ENCODE results near the gene NELFB.
"Not testable (repeated sequence)": the region's sequence is repeated elsewhere in the genome, so short reads cannot be mapped to it uniquely, and the experiment has no call there.

The NELFB gene

DNA sequence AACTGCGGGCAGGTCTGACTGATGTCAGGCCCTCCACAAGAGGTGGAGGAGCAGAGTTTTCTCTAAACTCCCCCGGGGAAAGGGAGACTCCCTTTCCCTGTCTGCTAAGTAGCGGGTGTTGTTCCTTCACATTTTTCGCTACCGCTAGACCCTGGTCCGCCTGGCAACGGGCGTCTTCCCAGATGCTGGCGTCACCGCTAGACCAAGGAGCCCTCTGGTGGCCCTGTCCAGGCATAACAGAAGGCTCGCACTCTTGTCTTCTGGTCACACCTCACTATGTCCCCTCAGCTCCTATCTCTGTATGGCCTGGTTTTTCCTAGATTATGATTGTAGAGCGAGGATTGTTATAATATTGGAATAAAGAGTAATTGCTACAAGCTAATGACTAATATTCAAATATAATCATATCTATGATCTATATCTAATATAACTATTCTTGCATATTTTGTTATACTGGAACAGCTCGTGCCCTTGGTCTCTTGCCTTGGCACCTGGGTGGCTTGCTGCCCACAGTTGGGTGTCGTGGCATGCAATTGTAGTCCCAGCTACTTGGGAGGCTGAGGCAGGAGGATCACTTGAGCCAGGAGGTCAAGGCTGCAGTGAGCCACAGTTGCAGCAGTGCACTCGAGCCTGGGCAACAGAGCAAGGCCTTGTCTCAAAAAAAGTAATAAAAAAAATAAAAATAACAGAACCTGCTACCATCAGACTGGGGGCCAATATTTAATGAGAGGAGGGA is 7.2 kb downstream of the NELFB start:
- not testable (repeated sequence) for DNase-seq (ENCODE audit: extremely low read depth, low read depth)
- TF ChIP-seq, protein P1, sequence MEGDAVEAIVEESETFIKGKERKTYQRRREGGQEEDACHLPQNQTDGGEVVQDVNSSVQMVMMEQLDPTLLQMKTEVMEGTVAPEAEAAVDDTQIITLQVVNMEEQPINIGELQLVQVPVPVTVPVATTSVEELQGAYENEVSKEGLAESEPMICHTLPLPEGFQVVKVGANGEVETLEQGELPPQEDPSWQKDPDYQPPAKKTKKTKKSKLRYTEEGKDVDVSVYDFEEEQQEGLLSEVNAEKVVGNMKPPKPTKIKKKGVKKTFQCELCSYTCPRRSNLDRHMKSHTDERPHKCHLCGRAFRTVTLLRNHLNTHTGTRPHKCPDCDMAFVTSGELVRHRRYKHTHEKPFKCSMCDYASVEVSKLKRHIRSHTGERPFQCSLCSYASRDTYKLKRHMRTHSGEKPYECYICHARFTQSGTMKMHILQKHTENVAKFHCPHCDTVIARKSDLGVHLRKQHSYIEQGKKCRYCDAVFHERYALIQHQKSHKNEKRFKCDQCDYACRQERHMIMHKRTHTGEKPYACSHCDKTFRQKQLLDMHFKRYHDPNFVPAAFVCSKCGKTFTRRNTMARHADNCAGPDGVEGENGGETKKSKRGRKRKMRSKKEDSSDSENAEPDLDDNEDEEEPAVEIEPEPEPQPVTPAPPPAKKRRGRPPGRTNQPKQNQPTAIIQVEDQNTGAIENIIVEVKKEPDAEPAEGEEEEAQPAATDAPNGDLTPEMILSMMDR (IDR thresholded peaks at IDR 0.05; ENCODE audit: low read depth, low read length) = peak; percentile 43

- no peak for DNase-seq (ENCODE audit: extremely low read depth, low read depth)
- TF ChIP-seq, protein P1 (IDR thresholded peaks at IDR 0.05; ENCODE audit: low read depth, low read length) = no peak
Observed at GRCh38 chr9:137262909-137263285, 7.8 kb downstream of the NELFB start.

GRCh38 chr9:137263506-137263905 is 8.4 kb downstream of the NELFB start:
- TF ChIP-seq, protein P1 (IDR thresholded peaks at IDR 0.05; ENCODE audit: low read depth, low read length) = no peak
- DNase-seq (ENCODE audit: extremely low read depth, low read depth) = no peak

- no peak for DNase-seq (ENCODE audit: extremely low read depth, low read depth)
- TF ChIP-seq, protein P1 (IDR thresholded peaks at IDR 0.05; ENCODE audit: low read depth, low read length) = no peak
Observed at GRCh38 chr9:137264067-137264466, 8.9 kb downstream of the NELFB start.

GRCh38 chr9:137265496-137266161 is 10.5 kb downstream of the NELFB start:
- DNase-seq (ENCODE audit: extremely low read depth, low read depth) = no peak
- TF ChIP-seq, protein P1 (IDR thresholded peaks at IDR 0.05; ENCODE audit: low read depth, low read length) = no peak

DNA sequence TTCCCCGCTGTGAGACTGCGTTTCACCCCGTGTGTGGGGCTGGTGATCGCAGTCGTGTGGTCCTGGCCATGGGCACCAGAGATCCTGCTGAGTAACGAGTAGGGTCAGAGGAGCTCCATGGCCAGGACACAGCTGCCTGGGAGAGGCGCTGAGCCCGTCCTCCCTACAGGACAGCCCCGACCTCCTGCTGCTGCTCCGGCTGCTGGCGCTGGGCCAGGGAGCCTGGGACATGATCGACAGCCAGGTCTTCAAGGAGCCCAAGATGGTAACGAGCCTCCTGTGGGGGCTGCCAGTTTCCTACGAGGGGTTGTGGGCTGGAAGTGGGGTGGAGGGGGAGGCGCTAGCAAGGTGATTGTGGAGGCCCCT is 11.0 kb downstream of the NELFB start:
- TF ChIP-seq, protein P1 (IDR thresholded peaks at IDR 0.05; ENCODE audit: low read depth, low read length) = no peak
- no peak for DNase-seq (ENCODE audit: extremely low read depth, low read depth)

Data from AG09319 (cell line).